Mucosa of rectum (tissue), 2 donors: ENCODE results near the gene DIS3L2.

ENCODE experiments used
- H3K27ac ChIP-seq, 2 donors: one replicate each; pipeline ENCODE4 v1.7.0; 2013; ENCODE audit warnings: inconsistent platforms in 2 of 2, low read depth in 2 of 2, low read length in 2 of 2
- H3K27me3 ChIP-seq, 2 donors: one replicate each; pipeline ENCODE4 v1.7.0; 2013; ENCODE audit warnings: low read length in 2 of 2; ENCODE audit not compliant: control insufficient read depth in 2 of 2, insufficient read depth in 2 of 2
- H3K36me3 ChIP-seq, 2 donors: one replicate each; pipeline ENCODE4 v1.7.0; 2013; ENCODE audit warnings: low read length in 2 of 2; ENCODE audit not compliant: control insufficient read depth in 2 of 2, insufficient read depth in 2 of 2
- H3K4me1 ChIP-seq, 2 donors: one replicate each; pipeline ENCODE4 v1.7.0; 2013; ENCODE audit warnings: low read length in 2 of 2, mild to moderate bottlenecking in 1 of 2; ENCODE audit not compliant: control insufficient read depth in 2 of 2, insufficient read depth in 2 of 2
- H3K4me3 ChIP-seq, 2 donors: one replicate each; pipeline ENCODE4 v1.7.0; 2013; ENCODE audit warnings: low read length in 2 of 2
- H3K9ac ChIP-seq, 2 donors: one replicate each; pipeline ENCODE4 v1.7.0; 2013; ENCODE audit warnings: low read length in 2 of 2, low read depth in 1 of 2, mild to moderate bottlenecking in 1 of 2
- H3K9me3 ChIP-seq, 2 donors: one replicate each; pipeline ENCODE4 v1.7.0; 2013; ENCODE audit warnings: low read length in 2 of 2; ENCODE audit not compliant: control insufficient read depth in 2 of 2
- donor health status: healthy.
- donor health status: Normal muscosa, but diverticular disease.

The DIS3L2 gene

DNA sequence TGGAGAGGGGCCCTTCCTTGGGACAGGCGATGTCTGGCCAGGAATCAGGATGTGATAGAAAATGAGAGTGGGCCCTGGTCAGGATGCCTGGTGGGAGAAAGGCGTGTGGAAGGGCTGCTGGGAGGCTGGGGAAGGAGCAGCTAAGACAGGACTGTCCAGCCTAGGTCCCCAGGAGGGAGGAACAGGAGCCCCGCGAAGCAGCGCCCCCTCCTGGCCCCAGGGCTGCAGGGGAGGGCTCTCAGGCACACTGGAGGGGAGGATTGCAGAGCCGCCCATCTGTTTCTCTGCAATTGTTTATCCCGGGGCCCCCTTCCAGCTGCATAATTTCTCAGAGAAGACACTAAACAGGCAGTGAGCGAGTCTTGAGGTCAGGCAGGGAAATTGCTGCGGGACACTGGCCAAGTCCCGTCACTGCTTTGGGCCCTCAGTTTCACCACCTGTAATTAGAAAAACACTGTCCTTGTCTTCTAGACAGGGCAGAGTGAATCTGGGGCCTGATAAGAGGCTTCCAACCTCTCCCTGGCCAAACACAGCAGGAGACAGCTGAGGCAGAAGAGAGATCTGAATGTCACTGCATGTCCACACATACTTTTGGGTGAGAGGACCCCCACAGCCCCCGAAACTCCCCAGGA lies 31.4 kb upstream of the DIS3L2 start:
- H3K9me3 ChIP-seq: no peaks in the 10 kb centered on the region
- H3K27ac ChIP-seq: no peak overlapping the region
- H3K4me1 ChIP-seq: peaks cover 11 to 12% of the 10 kb centered on the region in 2 donors
- H3K27me3 ChIP-seq: peaks cover 22 to 29% of the 10 kb centered on the region in 2 donors
- H3K36me3 ChIP-seq: no peaks in the 10 kb centered on the region
- no peak overlapping the region for H3K4me3 ChIP-seq
- H3K9ac ChIP-seq: no peak overlapping the region

DNA sequence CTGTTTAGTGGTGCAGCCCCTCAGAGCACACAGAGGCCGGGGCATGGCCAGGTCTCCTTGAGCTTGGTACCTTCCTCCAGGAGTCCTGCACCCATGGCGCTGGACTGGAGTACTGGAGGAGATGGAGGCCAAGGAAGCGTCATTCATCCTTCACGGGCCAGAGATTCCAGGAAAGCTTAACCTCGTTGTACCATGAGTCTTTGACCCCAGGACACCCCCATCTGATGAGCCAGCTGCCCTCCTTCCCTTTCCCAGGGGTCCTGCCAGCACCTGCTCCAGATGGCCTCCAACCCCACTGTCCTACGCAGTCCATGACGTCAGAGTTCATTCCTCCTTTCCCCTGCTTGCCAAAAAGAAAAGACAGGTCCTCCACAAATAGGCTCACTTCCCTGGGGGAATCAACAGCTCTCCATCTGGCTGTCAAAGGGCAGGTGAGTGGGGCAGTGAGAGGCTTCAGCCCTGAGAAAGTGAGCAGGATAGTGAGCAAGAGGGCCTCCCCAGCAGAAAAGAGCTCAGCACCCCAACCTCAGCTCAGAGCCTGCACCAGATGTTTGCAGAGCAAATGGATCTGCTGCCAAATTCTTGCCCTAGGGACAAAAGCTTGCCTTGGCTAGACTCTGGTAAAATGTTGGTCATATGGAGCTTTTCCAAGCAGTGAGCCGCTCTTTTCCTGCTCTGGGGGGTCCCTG lies 30.8 kb upstream of the DIS3L2 start:
- H3K36me3 ChIP-seq: no peaks in the 10 kb centered on the region
- no peak overlapping the region for H3K9ac ChIP-seq
- H3K27me3 ChIP-seq: peaks cover 21 to 28% of the 10 kb centered on the region in 2 donors
- peaks cover 8 to 11% of the 10 kb centered on the region in 2 donors for H3K4me1 ChIP-seq
- no peak overlapping the region for H3K27ac ChIP-seq
- H3K9me3 ChIP-seq: no peaks in the 10 kb centered on the region
- H3K4me3 ChIP-seq: no peak overlapping the region

DNA sequence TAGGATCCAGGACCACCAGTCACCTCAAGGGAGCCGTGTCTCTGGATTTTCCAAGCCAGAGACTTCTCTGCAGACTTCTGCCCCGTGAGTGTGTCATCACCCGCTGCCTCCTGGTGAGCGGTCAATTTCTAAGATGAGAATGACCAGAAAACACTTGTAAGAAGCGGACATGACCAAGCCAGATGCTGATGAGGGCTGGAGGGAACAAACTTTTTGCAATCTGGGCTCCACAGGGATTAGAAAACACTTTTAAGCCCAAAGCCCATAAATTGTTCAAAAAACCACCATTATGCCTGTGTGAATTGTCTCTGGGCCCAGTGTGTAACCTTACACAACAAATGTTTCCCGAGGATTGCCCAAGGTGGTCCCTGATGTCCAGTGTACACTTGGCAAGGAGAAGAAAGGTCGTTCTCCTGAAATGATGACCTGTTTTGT lies 30.0 kb upstream of the DIS3L2 start:
- Histone ChIP-seq H3K9me3 (no peaks in the 10 kb centered on the region), H3K36me3 (no peaks in the 10 kb centered on the region), H3K27me3 (peaks cover 14 to 26% of the 10 kb centered on the region in 2 donors), H3K9ac (no peak overlapping the region), H3K27ac (no peak overlapping the region), H3K4me1 (peaks cover 2 to 3% of the 10 kb centered on the region in 2 donors), H3K4me3 (no peak overlapping the region)

DNA sequence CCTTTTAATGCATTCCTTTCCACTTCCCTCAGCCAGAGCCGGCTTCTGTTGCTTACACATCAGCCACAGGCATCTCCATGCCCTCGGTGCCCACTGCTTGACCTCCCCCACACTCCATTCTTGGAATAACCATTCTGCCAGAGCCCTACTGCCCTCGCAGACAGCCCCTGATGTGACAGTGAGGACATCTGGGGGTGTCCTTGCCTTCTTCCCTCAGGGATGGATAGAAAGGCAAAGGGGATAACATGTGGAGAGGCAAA lies 28.9 kb upstream of the DIS3L2 start:
- no peak overlapping the region for H3K9ac ChIP-seq

DNA sequence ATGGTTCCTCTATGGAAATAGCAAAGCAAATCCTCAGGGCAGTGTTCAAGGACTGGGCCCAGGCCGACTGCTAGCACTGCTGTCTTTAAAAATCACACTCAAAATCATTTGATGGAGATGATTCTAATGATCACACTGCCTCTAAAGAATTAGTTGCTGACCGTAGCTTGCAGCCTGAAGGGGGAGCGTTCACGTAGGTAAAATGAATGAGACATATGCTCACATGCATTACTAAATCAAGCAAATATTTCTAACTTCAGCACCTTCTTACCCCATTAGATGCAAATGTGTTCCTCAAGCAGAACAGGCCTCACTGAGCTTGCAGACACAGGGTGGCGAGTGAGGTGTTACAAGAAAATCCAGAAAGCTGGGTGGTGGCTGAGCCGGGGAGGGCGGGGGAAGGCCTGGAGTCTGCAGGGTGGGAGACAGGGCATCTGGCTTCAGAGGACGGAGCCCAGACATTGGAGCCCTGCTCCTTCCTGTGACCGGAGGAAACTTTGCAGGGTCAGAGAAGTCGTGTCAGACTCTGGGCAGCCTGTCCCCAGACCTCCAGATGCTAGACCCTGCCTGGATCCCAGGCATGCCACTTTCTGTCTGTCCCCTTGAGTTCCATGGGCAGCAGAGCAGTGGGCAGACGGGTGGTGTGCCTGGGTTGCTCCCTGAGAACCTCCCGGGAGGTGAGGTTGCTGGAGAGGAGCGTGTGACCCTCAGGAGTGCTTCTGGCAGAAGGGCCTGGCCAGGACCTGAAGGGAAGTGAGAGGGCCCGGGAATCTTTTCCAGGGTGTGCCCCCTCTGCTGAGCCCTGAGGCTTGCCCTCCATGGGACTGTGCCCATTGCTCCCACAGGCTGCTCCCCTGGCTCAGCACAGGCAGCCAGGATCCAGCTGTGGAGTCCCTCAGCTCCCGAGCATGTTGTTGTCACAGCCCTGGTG lies 28.3 kb upstream of the DIS3L2 start:
- peaks cover 0 to 10% of the 10 kb centered on the region in 2 donors for H3K27me3 ChIP-seq
- no peak overlapping the region for H3K9ac ChIP-seq
- no peaks in the 10 kb centered on the region for H3K9me3 ChIP-seq
- no peaks in the 10 kb centered on the region for H3K36me3 ChIP-seq
- no peak overlapping the region for H3K27ac ChIP-seq
- no peak overlapping the region for H3K4me3 ChIP-seq
- H3K4me1 ChIP-seq: no peaks in the 10 kb centered on the region

More for the DNA sequence above, 28.9 kb upstream of the DIS3L2 start:
- H3K4me3 ChIP-seq: no peak overlapping the region
- no peaks in the 10 kb centered on the region for H3K4me1 ChIP-seq
- H3K27me3 ChIP-seq: peaks cover 2 to 15% of the 10 kb centered on the region in 2 donors
- H3K36me3 ChIP-seq: no peaks in the 10 kb centered on the region
- no peaks in the 10 kb centered on the region for H3K9me3 ChIP-seq
- H3K27ac ChIP-seq: no peak overlapping the region

DNA sequence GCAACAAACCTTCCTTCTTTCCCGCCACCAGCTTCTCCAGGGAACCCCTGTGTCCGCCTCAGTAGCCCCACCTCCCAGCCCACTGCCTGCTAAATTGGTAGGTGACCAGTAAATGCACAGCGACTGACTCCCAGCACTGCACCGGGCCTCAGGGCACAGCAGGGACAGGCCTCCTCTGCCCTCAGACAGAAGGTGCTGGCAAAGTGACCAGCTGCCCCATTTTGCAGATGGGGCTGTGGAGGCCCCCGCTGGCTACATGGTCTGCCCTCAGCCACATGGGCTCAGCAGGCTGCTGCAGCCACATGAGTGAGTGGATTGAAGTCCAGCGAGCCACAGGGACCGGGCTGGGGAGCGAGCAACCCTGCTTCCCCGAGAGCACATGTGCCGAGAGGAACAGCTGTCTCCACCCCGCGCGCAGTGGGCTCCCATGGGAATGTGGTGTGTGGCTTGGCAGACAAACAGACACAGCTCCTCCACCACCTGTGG lies 27.6 kb upstream of the DIS3L2 start:
- H3K9ac ChIP-seq: no peak overlapping the region
- no peak overlapping the region for H3K4me3 ChIP-seq
- H3K27ac ChIP-seq: no peak overlapping the region
- H3K36me3 ChIP-seq: no peaks in the 10 kb centered on the region
- peaks cover 0 to 4% of the 10 kb centered on the region in 2 donors for H3K27me3 ChIP-seq
- H3K4me1 ChIP-seq: no peaks in the 10 kb centered on the region
- H3K9me3 ChIP-seq: no peaks in the 10 kb centered on the region

DNA sequence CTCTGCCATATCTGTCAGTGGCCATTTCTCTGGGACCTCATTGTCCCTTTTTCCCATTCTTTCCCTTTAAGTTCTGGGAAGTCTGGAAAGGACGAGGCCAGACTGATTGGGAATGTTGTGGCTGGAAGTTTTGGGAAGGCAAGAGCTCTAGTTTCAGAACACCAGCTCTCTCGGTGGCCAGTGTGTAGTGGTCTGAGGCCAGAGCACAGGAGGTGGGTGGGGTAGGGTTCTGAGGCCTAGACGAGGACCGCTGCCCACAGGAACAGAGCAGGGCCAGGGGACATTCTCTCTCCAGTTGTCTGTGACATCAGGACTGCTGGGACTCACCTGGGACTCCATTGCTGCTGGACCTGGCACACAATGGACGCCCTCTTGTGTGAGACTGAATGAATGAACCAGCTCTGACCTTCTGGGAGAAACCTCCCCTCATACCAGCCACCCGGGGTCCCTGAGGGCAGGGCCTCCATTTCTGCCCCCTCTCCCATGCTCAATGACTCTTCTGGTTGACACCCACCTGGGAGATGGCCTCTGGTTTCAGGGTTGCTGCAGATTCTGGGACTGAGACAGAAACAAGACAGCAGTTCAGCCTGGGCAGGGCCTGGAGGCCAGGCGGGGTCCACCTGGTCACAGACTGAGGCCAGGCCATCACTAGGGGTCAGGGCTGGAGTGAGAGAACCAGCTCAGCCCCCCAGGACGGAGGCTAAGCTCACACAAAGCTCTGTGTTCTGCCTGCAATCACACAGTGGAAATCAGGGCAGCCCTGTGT lies 26.9 kb upstream of the DIS3L2 start:
- Histone ChIP-seq H3K4me1 (no peaks in the 10 kb centered on the region), H3K9ac (no peak overlapping the region), H3K27ac (no peak overlapping the region), H3K36me3 (no peaks in the 10 kb centered on the region), H3K4me3 (no peak overlapping the region), H3K9me3 (no peaks in the 10 kb centered on the region), H3K27me3 (no peaks in the 10 kb centered on the region)

GRCh38 chr2:231935207-231935524 lies 26.3 kb upstream of the DIS3L2 start:
- Histone ChIP-seq H3K27ac (no peak overlapping the region), H3K27me3 (no peaks in the 10 kb centered on the region), H3K4me1 (no peaks in the 10 kb centered on the region), H3K9me3 (no peaks in the 10 kb centered on the region), H3K4me3 (no peak overlapping the region), H3K9ac (no peak overlapping the region), H3K36me3 (no peaks in the 10 kb centered on the region)

GRCh38 chr2:231935815-231936214 lies 25.7 kb upstream of the DIS3L2 start:
- H3K27ac ChIP-seq: no peak overlapping the region
- H3K4me3 ChIP-seq: no peak overlapping the region
- no peaks in the 10 kb centered on the region for H3K27me3 ChIP-seq
- H3K36me3 ChIP-seq: no peaks in the 10 kb centered on the region
- no peaks in the 10 kb centered on the region for H3K9me3 ChIP-seq
- no peak overlapping the region for H3K9ac ChIP-seq
- H3K4me1 ChIP-seq: no peaks in the 10 kb centered on the region
